Fibroblast of mammary gland (primary cell): ENCODE data around the gene IFIT1B.

ENCODE experiments used
- DNase-seq: peaks from one replicate; pipeline ENCODE4 v3.0.0-alpha.2; 2010; ENCODE audit warnings: low read depth
- H3K4me3 ChIP-seq: 2 replicates; pipeline ENCODE4 v1.5.1; 2011; ENCODE audit warnings: low read depth, mild to moderate bottlenecking, low read length, moderate library complexity; ENCODE audit not compliant: control insufficient read depth
- TF ChIP-seq, protein P1 (sequence below): conservative IDR thresholded peaks from 2 replicates; pipeline ENCODE4 v1.5.1; 2011; ENCODE audit warnings: low read depth, low read length, inconsistent platforms; ENCODE audit not compliant: control insufficient read depth, insufficient read depth

Gene IFIT1B

DNA sequence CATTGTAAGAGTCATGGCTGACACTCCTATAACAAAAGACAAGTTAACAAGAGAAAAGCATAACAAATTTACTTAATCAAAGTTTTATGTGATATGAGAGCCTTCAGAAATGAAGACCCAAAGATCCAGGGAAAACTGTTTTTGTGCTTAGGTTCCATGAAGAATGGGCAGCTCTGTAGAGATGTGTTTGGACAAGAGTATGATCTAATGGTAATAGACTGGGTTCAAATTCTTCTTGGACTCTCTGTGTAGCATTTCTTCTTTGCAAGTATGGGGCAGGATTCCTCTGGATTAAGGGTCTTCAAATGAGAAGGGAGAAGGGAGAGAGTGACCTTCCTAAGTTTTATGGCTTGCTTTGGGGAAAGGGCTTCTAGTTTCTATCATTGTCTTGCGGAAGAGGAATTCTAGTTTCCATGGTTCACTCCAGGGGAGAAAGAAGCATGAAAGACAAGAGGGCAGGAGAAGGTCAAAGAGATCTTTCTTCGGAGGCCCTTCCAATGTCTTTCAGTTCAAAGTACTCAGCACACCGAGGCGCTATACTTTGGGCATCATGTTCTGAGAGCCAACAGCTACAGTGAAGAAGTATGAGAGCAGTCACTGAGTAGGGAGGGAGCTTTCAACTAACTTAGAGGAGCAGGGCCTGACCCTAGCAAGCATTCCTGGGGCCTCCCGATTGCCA is 34.6 kb upstream of the IFIT1B start:
- no peak overlapping the region for H3K4me3 ChIP-seq
- TF ChIP-seq, protein P1, sequence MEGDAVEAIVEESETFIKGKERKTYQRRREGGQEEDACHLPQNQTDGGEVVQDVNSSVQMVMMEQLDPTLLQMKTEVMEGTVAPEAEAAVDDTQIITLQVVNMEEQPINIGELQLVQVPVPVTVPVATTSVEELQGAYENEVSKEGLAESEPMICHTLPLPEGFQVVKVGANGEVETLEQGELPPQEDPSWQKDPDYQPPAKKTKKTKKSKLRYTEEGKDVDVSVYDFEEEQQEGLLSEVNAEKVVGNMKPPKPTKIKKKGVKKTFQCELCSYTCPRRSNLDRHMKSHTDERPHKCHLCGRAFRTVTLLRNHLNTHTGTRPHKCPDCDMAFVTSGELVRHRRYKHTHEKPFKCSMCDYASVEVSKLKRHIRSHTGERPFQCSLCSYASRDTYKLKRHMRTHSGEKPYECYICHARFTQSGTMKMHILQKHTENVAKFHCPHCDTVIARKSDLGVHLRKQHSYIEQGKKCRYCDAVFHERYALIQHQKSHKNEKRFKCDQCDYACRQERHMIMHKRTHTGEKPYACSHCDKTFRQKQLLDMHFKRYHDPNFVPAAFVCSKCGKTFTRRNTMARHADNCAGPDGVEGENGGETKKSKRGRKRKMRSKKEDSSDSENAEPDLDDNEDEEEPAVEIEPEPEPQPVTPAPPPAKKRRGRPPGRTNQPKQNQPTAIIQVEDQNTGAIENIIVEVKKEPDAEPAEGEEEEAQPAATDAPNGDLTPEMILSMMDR: no peak
- DNase-seq: no peak

DNA sequence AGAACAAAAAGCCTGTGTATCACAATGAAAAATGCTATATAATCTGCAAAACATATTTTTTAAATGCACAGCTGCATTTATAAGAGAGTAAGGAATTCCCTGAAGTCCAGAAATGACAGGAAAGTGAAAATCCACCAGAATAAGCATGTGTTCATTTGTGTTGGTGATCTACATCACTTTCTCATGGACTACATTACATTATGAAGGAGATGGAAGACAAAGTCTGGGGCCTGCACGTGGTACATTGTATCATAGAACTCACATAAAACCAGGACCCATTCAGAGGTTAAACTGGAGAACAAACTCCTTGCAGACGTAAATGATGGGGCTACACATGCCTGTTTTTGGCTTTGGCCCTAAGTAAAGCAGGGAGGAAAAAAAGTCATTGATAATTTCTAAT is 33.7 kb upstream of the IFIT1B start:
- TF ChIP-seq, protein P1: no peak
- no peak for DNase-seq
- H3K4me3 ChIP-seq: no peak overlapping the region

DNA sequence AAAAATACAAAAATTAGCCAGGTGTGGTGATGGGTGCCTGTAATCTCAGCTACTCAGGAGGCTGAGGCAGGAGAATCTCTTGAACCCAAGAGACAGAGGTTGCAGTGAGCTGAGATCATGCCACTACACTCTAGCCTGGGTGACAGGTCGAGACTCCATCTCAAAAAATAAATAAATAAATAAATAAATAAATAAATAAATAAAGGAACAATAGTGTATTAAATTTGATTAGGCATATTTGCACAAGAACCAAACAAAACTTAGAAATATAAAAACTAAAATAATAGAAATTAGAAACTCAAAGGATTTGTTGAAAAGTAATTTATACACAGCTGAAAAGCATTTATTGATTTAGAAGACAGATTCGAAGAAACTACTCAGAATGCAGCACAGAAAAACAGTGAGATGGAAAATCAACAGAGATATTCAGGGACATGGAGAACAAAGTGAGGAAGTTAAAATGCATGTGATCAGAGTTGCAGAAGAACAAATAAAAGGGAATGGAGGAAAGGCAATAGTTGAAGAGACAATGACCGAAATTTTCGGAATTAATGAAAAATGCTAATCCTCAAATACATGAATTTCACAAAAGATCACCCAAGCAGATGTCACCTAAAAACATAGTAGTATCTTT is 32.4 kb upstream of the IFIT1B start:
- no peak overlapping the region for H3K4me3 ChIP-seq
- TF ChIP-seq, protein P1: no peak
- DNase-seq: no peak

DNA sequence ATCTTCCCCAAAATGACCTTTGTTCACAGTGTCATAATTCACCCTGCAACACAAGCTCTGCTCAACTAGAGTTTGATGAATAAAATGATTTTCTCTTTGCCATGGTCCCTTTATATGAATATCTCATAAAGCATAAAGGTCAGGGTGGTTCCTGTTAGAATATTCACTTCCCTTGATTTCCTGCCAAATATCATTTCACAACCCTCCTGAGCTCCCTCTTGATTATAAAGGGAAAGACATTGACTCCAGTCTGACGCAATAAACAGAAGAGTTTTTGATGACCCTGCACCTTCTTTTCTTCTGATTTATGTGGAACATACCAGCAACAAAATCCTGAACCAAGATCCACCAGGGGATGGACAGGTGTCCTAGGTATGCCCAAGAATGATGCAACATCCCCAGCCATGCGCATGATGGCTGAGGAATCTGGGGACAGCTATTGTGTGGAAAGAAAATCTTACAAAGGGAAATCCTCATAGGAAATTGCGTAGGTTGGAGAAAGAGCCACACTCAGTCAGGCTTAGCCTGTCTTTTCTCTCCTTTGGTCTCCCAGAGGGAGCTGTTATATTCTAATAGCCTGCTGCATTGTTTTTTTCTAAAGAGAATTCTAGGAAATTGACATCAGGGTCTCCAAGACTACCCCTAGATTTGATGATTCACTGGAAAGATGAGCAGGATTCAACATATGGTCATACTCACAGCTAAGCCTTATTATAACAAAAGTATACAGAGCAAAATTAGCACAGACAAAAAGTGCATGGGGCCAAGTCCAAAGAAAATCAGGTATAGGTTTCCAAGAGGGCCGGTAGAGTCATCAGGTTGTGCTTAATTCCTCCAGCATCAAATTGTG is 31.2 kb upstream of the IFIT1B start:
- no peak overlapping the region for H3K4me3 ChIP-seq
- peak; percentile 80 for DNase-seq
- TF ChIP-seq, protein P1: no peak

DNA sequence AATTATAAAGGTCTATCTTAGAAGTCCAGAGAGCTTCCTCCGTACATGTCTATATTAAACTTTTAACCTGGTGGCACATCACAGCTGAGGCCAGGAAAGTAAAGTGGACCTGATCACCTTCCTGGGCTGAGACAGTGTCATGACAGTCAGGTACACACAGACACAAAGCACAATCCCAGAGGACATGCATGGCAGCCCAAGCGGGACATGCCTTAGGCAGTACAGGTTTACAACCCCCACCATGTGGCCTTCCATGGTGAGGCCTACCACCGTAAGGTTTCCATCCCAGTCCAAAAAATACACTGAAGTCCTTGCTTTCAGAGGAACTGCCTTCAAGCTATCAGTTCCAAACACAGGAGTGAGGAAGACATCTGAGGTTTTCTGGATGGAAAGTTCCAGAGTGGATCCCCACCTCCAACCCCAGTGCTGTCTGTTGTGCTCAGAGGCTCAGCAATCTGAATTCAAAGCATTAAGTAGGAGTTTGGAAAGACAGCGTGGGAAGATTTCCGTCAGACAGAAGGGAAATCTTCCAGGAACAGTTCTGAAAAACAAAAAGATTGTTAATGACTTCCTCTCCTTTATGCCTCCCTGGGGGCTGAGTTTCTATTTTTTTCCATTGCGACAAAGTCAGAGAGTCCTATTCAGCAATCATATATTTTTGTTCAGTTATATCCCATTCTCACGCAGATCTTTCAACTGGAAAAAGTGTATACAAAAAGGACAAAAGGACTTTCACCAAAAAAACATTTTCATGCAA is 30.0 kb upstream of the IFIT1B start:
- DNase-seq: peak; percentile 43
- TF ChIP-seq, protein P1: no peak
- H3K4me3 ChIP-seq: no peak overlapping the region

DNA sequence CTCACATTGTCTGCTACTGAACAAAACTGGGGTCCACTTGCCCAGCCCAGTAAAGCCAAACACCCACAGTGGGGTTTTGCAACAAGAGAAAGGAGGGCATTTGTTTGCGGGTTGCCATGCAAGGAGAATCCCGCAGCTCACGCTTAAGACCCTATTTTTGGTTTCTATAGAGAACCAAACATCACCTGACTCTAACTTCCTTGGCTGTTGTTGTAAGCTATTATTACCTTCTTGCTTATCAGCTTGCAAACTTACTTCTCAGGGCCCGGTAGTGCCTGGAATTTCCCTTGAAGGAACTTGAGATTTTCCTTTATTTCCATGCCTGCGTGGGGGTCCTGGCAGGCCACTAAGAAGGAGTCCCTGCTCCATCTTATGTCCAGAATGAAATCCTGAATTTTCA is 29.4 kb upstream of the IFIT1B start:
- TF ChIP-seq, protein P1: no peak

More for the DNA sequence above, 29.4 kb upstream of the IFIT1B start:
- no peak for DNase-seq
- no peak overlapping the region for H3K4me3 ChIP-seq
